ENCODE measurements around the gene MBD3L2B.
"Not testable (repeated sequence)": the region's sequence is repeated elsewhere in the genome, so short reads cannot be mapped to it uniquely, and the experiment has no call there.

Gene MBD3L2B

GRCh38 chr19:7030278-7030677 lies 9.0 kb upstream of the MBD3L2B start, which contains the start of gene MBD3L5:
MBD3L5 (plus strand) TSS chr19:7030578; CDS start chr19:7030612, 34 bp downstream.
- H3K27ac ChIP-seq; H3K36me3 ChIP-seq; H3K9me3 ChIP-seq (ENCODE audit: severe bottlenecking); H3K27me3 ChIP-seq (ENCODE audit: insufficient read depth, low read depth, severe bottlenecking); DNase-seq; H3K4me3 ChIP-seq (ENCODE audit: low read depth, low read length): not testable (repeated sequence)

- H3K27me3 ChIP-seq (ENCODE audit: insufficient read depth, low read depth, severe bottlenecking); H3K4me3 ChIP-seq (ENCODE audit: low read depth, low read length); DNase-seq; H3K9me3 ChIP-seq (ENCODE audit: severe bottlenecking); H3K27ac ChIP-seq; H3K36me3 ChIP-seq: not testable (repeated sequence)
Measured at GRCh38 chr19:7028790-7029189, 7.6 kb upstream of the MBD3L2B start.

GRCh38 chr19:7018828-7019227 lies 2.4 kb downstream of the MBD3L2B start:
- no peak for TF ChIP-seq CTCF (IDR thresholded peaks at IDR 0.05; ENCODE audit: low read depth, low read length)
- Histone ChIP-seq H3K36me3 (no peaks in the 10 kb centered on the region), H3K9me3 (ENCODE audit: severe bottlenecking) (no peaks in the 10 kb centered on the region), H3K27ac (no peak overlapping the region), H3K27me3 (ENCODE audit: insufficient read depth, low read depth, severe bottlenecking) (peaks cover 13% of the 10 kb centered on the region), H3K4me3 (ENCODE audit: low read depth, low read length) (no peak overlapping the region)
- no peak for DNase-seq

GRCh38 chr19:7013678-7014077 lies 7.6 kb downstream of the MBD3L2B start:
- H3K27ac ChIP-seq = no peak overlapping the region
- no peaks in the 10 kb centered on the region for H3K36me3 ChIP-seq
- no peak overlapping the region for H3K4me3 ChIP-seq (ENCODE audit: low read depth, low read length)
- peaks cover 20% of the 10 kb centered on the region for H3K27me3 ChIP-seq (ENCODE audit: insufficient read depth, low read depth, severe bottlenecking)
- DNase-seq = no peak
- peaks cover 4% of the 10 kb centered on the region for H3K9me3 ChIP-seq (ENCODE audit: severe bottlenecking)
- no peak for TF ChIP-seq CTCF (IDR thresholded peaks at IDR 0.05; ENCODE audit: low read depth, low read length)

GRCh38 chr19:7010722-7011593 lies 10.3 kb downstream of the MBD3L2B start:
- no peak for TF ChIP-seq CTCF (IDR thresholded peaks at IDR 0.05; ENCODE audit: low read depth, low read length)
- no peak for DNase-seq

GRCh38 chr19:7007859-7008258 lies 13.4 kb downstream of the MBD3L2B start:
- H3K9me3 ChIP-seq (ENCODE audit: severe bottlenecking) = peaks cover 4% of the 10 kb centered on the region
- H3K27me3 ChIP-seq (ENCODE audit: insufficient read depth, low read depth, severe bottlenecking) = peaks cover 24% of the 10 kb centered on the region
- DNase-seq = no peak
- H3K36me3 ChIP-seq = no peaks in the 10 kb centered on the region
- H3K4me3 ChIP-seq (ENCODE audit: low read depth, low read length) = no peak overlapping the region
- no peak overlapping the region for H3K27ac ChIP-seq
- no peak for TF ChIP-seq CTCF (IDR thresholded peaks at IDR 0.05; ENCODE audit: low read depth, low read length)

More at GRCh38 chr19:7010722-7011593, 10.3 kb downstream of the MBD3L2B start:
- Histone ChIP-seq H3K4me3 (ENCODE audit: low read depth, low read length) (no peak overlapping the region), H3K27me3 (ENCODE audit: insufficient read depth, low read depth, severe bottlenecking) (peaks cover 23% of the 10 kb centered on the region), H3K9me3 (ENCODE audit: severe bottlenecking) (peaks cover 4% of the 10 kb centered on the region), H3K27ac (no peak overlapping the region), H3K36me3 (no peaks in the 10 kb centered on the region)

All from WERI-Rb-1 (cell line).